NCI-H226 (cell line): ENCODE data around the gene GNGT2.

Experiments
- DNase-seq: peaks from one replicate; pipeline ENCODE4 v3.0.0-alpha.2; 2015

GNGT2 gene

DNA sequence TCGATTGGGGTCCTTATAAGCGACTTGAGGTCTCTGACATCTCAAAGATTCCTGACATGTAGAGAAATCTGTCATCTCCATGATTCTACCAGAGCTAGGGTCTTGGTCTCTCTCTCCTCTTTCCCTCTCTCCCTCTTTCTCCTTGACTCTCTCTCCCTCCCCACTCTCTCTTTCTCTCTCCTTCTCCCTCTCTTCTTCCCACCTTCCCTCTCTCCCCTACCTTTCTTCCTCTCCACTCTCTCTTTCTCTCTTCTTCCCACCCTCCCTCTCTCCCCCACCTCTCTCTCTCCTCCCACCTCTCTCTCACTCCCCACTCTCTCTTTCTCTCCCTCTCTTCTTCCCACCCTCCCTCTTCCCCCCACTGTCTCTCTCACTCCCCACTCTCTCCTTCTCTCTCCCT, 45.2 kb downstream of the GNGT2 start:
- DNase-seq = no peak

DNA sequence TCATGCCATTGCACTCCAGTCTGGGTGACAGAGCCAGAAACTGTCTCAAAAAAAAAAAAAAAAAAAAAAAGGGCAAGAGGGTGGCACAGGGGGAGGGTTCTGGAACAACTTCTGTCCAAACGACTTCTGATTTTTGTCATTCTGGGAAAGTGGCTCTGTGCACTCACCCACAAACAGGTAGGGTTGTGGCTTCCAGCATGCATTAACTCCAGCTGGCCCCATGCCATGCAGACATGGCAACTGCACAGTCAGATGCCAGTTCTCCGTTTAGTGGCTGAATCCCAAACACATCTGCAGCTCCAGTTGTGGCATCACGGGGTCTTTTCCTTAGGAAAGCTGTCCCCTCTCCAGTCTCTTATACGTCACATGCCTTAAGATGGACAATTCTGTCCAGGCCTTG, 47.5 kb downstream of the GNGT2 start:
- DNase-seq = no peak

DNA sequence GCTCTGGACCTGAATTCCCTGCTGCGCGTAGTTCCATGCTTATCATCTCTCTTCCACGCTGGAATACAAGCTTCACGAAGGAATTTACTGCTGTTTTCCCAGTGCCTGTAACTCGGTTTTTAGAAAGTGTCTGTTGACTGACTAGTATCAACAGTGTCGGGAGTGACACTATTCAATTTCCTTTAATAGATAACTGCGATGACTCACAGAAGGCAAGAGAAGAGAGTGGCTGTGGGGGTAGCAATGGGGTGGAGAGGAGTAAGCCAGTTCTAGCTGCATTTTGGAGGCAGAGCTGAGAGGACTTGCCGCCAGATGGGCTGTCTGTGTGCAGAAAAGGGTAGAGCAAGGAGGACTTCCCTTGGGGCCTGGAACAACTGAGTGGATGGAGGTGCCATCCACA, 52.6 kb downstream of the GNGT2 start:
- peak; percentile 11 for DNase-seq

DNA sequence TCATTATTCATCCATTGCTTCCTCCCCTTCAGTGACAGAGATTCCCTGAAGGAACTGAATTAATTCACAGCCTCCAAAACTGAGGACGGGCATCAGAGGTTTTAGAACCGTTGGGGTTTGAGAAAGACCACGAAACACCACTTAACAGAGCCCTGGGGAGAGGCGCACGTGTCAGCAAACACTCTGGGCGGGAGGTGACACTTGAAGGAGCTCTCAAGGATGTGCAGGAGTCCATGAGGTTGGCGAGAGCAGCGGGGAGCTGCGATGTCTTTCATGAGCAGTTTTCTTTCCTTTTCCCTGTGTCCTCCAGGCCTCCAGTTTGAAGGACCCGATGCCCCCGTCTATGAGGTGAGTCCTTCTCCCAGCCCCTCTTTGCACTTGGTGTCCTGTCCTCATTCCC, 54.1 kb downstream of the GNGT2 start:
- no peak for DNase-seq
